GM18520 (cell line): ENCODE results near the gene REXO1.
A peak's percentile ranks its signal among the peaks of the same experiment; 100 is the strongest.
"Not testable (repeated sequence)": the region's sequence is repeated elsewhere in the genome, so short reads cannot be mapped to it uniquely, and the experiment has no call there.

Source experiments
- ATAC-seq: cut with Tn5 transposase; IDR thresholded peaks from one replicate; pipeline ENCODE4 v1.9.1; 2021; ENCODE audit not compliant: unreplicated experiment

The REXO1 gene

GRCh38 chr19:1814391-1814790, 33.9 kb downstream of the REXO1 start:
- ATAC-seq, result no peak

- no peak for ATAC-seq
Measured at GRCh38 chr19:1813192-1814182, 34.8 kb downstream of the REXO1 start.

- ATAC-seq, result peak; percentile 65
Measured at GRCh38 chr19:1812426-1813191, 35.7 kb downstream of the REXO1 start.

GRCh38 chr19:1811942-1812425, 36.3 kb downstream of the REXO1 start, which contains the start of gene ATP8B3:
TSS of gene ATP8B3 (minus strand) at chr19:1812276. CDS start at chr19:1811736, 540 bp downstream.
- peak; percentile 7 for ATAC-seq

GRCh38 chr19:1811472-1811894, 36.8 kb downstream of the REXO1 start:
- ATAC-seq, result no peak

- ATAC-seq, result no peak
Measured at GRCh38 chr19:1810439-1811160, 37.7 kb downstream of the REXO1 start.

GRCh38 chr19:1809678-1810077, 38.6 kb downstream of the REXO1 start:
- ATAC-seq, result no peak

- ATAC-seq, result no peak
Measured at GRCh38 chr19:1808395-1808731, 39.9 kb downstream of the REXO1 start.

- ATAC-seq, result no peak
Measured at GRCh38 chr19:1807695-1808394, 40.4 kb downstream of the REXO1 start.

- no peak for ATAC-seq
Measured at GRCh38 chr19:1807030-1807694, 41.1 kb downstream of the REXO1 start.

- ATAC-seq, result no peak
Measured at GRCh38 chr19:1806184-1807029, 41.9 kb downstream of the REXO1 start.

GRCh38 chr19:1805401-1806183, 42.7 kb downstream of the REXO1 start:
- ATAC-seq, result no peak

GRCh38 chr19:1804858-1805257, 43.4 kb downstream of the REXO1 start:
- ATAC-seq, result no peak

GRCh38 chr19:1799695-1800342, 48.5 kb downstream of the REXO1 start:
- ATAC-seq, result no peak

GRCh38 chr19:1797313-1797712, 51.0 kb downstream of the REXO1 start:
- not testable (repeated sequence) for ATAC-seq

- ATAC-seq, result no peak
Measured at GRCh38 chr19:1796395-1797142, 51.7 kb downstream of the REXO1 start.
